HL-60 (cell line): Measurements from ENCODE around the gene CPD.

Source experiments
- DNase-seq, 2 experiments: peaks; one replicate each; pipeline ENCODE4 v3.0.0-alpha.2; 2010 to 2020; ENCODE audit warnings: low read depth in 1 of 2, low spot score in 1 of 2
- H3K27ac ChIP-seq: fragments of 250-450 bp; sonication (Bioruptor Pico); replicated peaks from 2 replicates; pipeline ENCODE4 v1.5.1; 2020; ENCODE audit warnings: mild to moderate bottlenecking, moderate library complexity
- H3K27me3 ChIP-seq: fragments of 250-450 bp; sonication (Bioruptor Pico); 2 replicates; pipeline ENCODE4 v1.5.1; 2021; ENCODE audit warnings: mild to moderate bottlenecking, moderate library complexity; ENCODE audit not compliant: insufficient read depth, poor library complexity, severe bottlenecking
- H3K4me3 ChIP-seq: replicated peaks from 2 replicates; pipeline ENCODE4 v1.5.1; 2011; ENCODE audit warnings: mild to moderate bottlenecking, control low read depth, low read length; ENCODE audit not compliant: insufficient read depth
- CTCF ChIP-seq: IDR thresholded peaks from one replicate; pipeline ENCODE4 v1.5.1; 2011; ENCODE audit warnings: low read length, control low read depth, inconsistent platforms; ENCODE audit not compliant: insufficient read depth
- GABPA ChIP-seq: IDR thresholded peaks from 2 replicates; pipeline ENCODE4 v1.6.1; 2012; ENCODE audit warnings: low read depth
- POLR2AphosphoS5 ChIP-seq: IDR thresholded peaks from 2 replicates; pipeline ENCODE4 v1.6.1; 2012; ENCODE audit warnings: low read depth
- REST ChIP-seq: IDR thresholded peaks from 2 replicates; pipeline ENCODE4 v1.6.1; 2012; ENCODE audit warnings: low read depth; ENCODE audit not compliant: insufficient replicate concordance
- SPI1 ChIP-seq: IDR thresholded peaks from 2 replicates; pipeline ENCODE4 v1.6.1; 2012; ENCODE audit warnings: low read depth, mild to moderate bottlenecking, borderline replicate concordance

CPD gene

GRCh38 chr17:30429155-30429554 is 50.4 kb downstream of the CPD start:
- no peak overlapping the region for H3K4me3 ChIP-seq
- H3K27me3 ChIP-seq, result no peaks in the 10 kb centered on the region
- DNase-seq, result no peak
- TF ChIP-seq POLR2AphosphoS5 (no peak), CTCF (no peak), REST (no peak), GABPA (no peak), SPI1 (no peak)
- no peak overlapping the region for H3K27ac ChIP-seq

- DNase-seq, result peak in 1 of 2 experiments; percentile 31
- Histone ChIP-seq H3K27ac (no peak overlapping the region; the same call in 1 of the 2 replicates), H3K27me3 (no peaks in the 10 kb centered on the region), H3K4me3 (no peak overlapping the region)
- TF ChIP-seq REST (no peak), GABPA (no peak), POLR2AphosphoS5 (no peak), SPI1 (no peak), CTCF (no peak)
These were observed 54.8 kb downstream of the CPD start for GRCh38 chr17:30433514-30433913.

- Histone ChIP-seq H3K27me3 (no peaks in the 10 kb centered on the region), H3K4me3 (no peak overlapping the region), H3K27ac (no peak overlapping the region)
- no peak for DNase-seq
- no peak for TF ChIP-seq CTCF
- no peak for TF ChIP-seq POLR2AphosphoS5
- no peak for TF ChIP-seq GABPA
- TF ChIP-seq SPI1, result no peak
- TF ChIP-seq REST, result no peak
These were observed 58.0 kb downstream of the CPD start for GRCh38 chr17:30436729-30437128.
